Gastroesophageal sphincter (tissue), 4 donors: Measurements from ENCODE around the gene TARP.

Experiments used
- ATAC-seq: fragments of 150-250 bp; one replicate; pipeline ENCODE4 v1.9.1; 2016; ENCODE audit warnings: mild to moderate bottlenecking, moderate library complexity
- H3K27ac ChIP-seq, 4 donors: fragments of 200-600 bp; sonication (generic) in 3 of 4; 1 replicate in 3 of 4; 2 replicates in 1 of 4; pipeline ENCODE4 v1.5.1; 2016 to 2019
- H3K27me3 ChIP-seq: fragments of 200-600 bp; sonication (generic); one replicate; pipeline ENCODE4 v1.5.1; 2019
- H3K36me3 ChIP-seq, 2 donors: fragments of 200-600 bp; sonication (generic); one replicate each; pipeline ENCODE4 v1.5.1; 2019; ENCODE audit warnings: control low read depth in 1 of 2
- H3K4me1 ChIP-seq, 3 donors: fragments of 200-600 bp; sonication (generic); 1 replicate in 2 of 3; 2 replicates in 1 of 3; pipeline ENCODE4 v1.5.1; 2016 to 2019; ENCODE audit warnings: control low read depth in 2 of 3
- H3K4me3 ChIP-seq, 2 donors: fragments of 200-600 bp; sonication (generic); one replicate each; pipeline ENCODE4 v1.5.1; 2019; ENCODE audit warnings: mild to moderate bottlenecking in 1 of 2, moderate library complexity in 1 of 2
- H3K9me3 ChIP-seq, 3 donors: fragments of 200-600 bp; sonication (generic); one replicate each; pipeline ENCODE4 v1.5.1; 2017 to 2019; ENCODE audit warnings: control low read depth in 2 of 3
- EP300 ChIP-seq: sonication (generic); formaldehyde crosslinking; IDR thresholded peaks from one replicate; pipeline ENCODE4 v1.6.1; 2017; ENCODE audit warnings: antibody characterized with exemption, mild to moderate bottlenecking
- POLR2A ChIP-seq, 2 donors: fragments of 450-650 bp; IDR thresholded peaks; one replicate each; pipeline ENCODE4 v1.6.1; 2017; ENCODE audit warnings: antibody characterized with exemption in 2 of 2, mild to moderate bottlenecking in 2 of 2, moderate library complexity in 1 of 2
- POLR2AphosphoS5 ChIP-seq: sonication (generic); formaldehyde crosslinking; IDR thresholded peaks from one replicate; pipeline ENCODE4 v1.6.1; 2017; ENCODE audit warnings: antibody characterized with exemption
- WGBS, 2 donors: methylation state at CpG; one replicate each; pipeline ENCODE4 v1.1.5; 2018; ENCODE audit warnings: low coverage in 1 of 2; 5-methylcytosine and 5-hydroxymethylcytosine counted together
- TF ChIP-seq, protein P1 (sequence below), 4 experiments: fragments of 200-600 bp in 2 of 4; fragments of 450-650 bp in 2 of 4; sonication (generic) in 1 of 4; IDR thresholded peaks; one replicate each; pipeline ENCODE4 v1.5.1; 2017 to 2019; ENCODE audit warnings: antibody characterized with exemption in 4 of 4, mild to moderate bottlenecking in 2 of 4, moderate library complexity in 2 of 4

Gene TARP

DNA sequence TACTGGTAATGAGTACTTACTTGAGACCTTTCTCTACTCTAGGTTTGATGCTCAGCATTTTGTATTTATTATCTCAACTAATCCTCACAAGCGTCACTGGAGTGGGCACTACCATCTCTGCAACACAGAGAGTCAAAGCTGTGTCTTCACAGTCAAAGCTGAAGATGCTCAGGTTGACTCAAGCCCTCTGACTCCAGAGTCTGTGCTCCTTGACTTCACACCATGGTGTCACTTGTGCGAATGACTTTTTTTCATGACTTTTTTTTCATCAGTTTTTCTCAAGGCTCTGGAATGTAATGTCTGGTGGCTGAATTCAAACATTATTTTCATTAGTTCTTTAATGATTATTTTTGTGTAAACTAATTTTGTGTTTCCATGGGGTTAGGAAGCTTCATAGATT is 30.4 kb upstream of the TARP start:
- no peaks in the 10 kb centered on the region for H3K27me3 ChIP-seq
- no peak overlapping the region for H3K4me3 ChIP-seq
- H3K9me3 ChIP-seq, result no peaks in the 10 kb centered on the region
- H3K4me1 ChIP-seq, result no peaks in the 10 kb centered on the region
- no peak for ATAC-seq
- no peaks in the 10 kb centered on the region for H3K36me3 ChIP-seq
- 75 to 87% methylated on average over 2 of the region's 2 CpGs for WGBS, 2 donors
- no peak for TF ChIP-seq POLR2AphosphoS5
- TF ChIP-seq, protein P1, sequence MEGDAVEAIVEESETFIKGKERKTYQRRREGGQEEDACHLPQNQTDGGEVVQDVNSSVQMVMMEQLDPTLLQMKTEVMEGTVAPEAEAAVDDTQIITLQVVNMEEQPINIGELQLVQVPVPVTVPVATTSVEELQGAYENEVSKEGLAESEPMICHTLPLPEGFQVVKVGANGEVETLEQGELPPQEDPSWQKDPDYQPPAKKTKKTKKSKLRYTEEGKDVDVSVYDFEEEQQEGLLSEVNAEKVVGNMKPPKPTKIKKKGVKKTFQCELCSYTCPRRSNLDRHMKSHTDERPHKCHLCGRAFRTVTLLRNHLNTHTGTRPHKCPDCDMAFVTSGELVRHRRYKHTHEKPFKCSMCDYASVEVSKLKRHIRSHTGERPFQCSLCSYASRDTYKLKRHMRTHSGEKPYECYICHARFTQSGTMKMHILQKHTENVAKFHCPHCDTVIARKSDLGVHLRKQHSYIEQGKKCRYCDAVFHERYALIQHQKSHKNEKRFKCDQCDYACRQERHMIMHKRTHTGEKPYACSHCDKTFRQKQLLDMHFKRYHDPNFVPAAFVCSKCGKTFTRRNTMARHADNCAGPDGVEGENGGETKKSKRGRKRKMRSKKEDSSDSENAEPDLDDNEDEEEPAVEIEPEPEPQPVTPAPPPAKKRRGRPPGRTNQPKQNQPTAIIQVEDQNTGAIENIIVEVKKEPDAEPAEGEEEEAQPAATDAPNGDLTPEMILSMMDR (IDR thresholded peaks at IDR 0.05), result no peak
- TF ChIP-seq POLR2A (IDR thresholded peaks at IDR 0.05), result no peak
- TF ChIP-seq EP300, result no peak
- no peak overlapping the region for H3K27ac ChIP-seq

DNA sequence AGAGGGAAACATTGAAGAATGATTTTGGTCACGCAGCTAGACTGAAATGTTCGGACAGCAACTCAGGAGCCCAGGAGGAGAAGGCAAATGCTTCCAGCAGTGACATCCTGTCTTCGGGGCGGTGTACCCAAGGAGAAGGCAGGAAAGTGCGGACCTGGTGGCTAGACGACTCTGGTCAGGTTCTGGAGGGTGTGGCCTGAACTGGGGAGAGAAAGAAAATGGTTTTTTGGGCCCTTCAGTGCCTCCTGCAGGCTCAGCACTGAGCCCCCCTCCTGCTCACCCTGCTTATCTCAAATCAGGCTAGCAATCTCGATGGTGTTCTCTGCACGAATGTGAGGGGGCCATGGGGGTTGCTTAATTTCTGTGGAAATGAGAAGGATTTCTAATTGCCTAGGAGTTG is 26.7 kb upstream of the TARP start:
- Histone ChIP-seq H3K36me3 (no peaks in the 10 kb centered on the region), H3K4me3 (no peak overlapping the region), H3K27me3 (no peaks in the 10 kb centered on the region), H3K4me1 (no peaks in the 10 kb centered on the region), H3K9me3 (no peaks in the 10 kb centered on the region), H3K27ac (no peak overlapping the region)
- TF ChIP-seq POLR2A (IDR thresholded peaks at IDR 0.05) (no peak), POLR2AphosphoS5 (no peak), EP300 (no peak)
- TF ChIP-seq, protein P1 (IDR thresholded peaks at IDR 0.05), result no peak
- 54 to 74% methylated on average over 3 to 7 of the region's 8 CpGs for WGBS, 2 donors
- no peak for ATAC-seq

DNA sequence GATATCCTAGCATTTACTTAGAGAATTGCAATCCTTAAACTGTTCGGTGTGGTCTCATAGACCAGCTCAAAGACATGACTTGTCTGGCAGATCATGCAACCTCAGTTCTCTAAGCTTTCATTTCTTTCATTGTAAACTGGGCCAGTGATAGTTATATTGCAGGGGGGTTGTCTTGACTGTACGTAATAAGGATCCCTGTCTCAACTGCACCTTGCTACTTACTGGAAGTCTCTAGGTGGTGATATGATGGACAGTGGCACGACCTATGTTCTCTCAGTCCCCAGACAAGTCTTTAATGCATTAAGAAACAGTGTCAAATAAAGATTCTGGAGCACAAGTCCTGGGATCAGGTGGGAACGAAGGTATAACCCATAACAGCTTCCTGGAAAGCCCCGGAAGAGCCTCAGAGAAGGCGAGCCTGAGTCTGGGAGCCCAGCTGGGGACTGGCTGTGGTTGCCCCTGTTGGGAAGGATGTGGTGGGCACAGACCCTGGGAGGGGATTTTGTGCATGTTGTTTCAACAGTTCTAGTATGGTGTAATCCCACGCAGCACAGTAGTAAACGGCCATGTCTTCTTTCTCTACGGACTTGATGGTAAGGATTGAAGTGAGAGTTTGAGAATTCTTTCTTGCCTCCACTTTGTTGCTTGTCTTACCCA is 26.0 kb upstream of the TARP start:
- H3K27me3 ChIP-seq, result no peaks in the 10 kb centered on the region
- no peak overlapping the region for H3K27ac ChIP-seq
- H3K4me1 ChIP-seq, result no peaks in the 10 kb centered on the region
- no peaks in the 10 kb centered on the region for H3K9me3 ChIP-seq
- no peak overlapping the region for H3K4me3 ChIP-seq
- 78 to 91% methylated on average over 7 to 9 of the region's 9 CpGs for WGBS, 2 donors
- TF ChIP-seq POLR2AphosphoS5 (no peak), EP300 (no peak)
- TF ChIP-seq, protein P1 (IDR thresholded peaks at IDR 0.05), result no peak
- ATAC-seq, result no peak
- H3K36me3 ChIP-seq, result no peaks in the 10 kb centered on the region

DNA sequence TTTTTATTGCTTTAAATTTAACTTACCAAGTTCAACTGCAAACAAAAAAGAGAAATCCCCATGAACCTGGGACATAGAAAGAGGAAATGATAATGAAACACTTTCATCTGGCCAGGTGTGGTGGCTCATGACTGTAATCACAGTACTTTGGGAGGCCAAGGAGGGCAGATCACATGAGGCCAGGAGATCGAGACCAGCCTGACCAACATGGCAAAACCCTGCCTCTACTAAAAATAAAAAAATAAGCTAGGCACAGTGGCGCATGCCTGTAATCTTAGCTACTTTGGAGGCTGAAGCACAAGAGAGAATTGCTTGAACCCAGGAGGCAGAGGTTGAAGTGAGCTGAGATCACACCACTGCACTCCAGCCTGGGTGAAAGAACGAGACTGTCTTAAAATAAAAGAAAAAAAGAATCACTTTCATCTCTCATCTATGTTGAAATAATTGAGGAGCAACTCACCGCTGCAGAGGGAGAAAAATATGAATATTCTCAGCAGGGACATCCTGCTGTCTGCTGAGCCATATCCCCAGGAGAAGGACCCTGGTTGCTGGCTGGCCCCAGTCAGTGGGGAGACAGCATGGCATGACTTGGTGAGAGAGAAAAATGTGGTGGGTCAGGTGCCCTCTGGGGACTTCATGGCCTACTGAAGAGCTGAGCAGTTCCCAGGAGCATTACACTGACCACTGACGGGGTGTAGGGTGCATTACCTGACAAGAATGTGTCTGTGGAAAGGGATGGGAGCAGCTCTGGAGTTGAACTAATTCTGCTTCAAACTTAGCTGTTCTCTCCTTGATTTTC is 22.8 kb upstream of the TARP start:
- H3K9me3 ChIP-seq, result no peaks in the 10 kb centered on the region
- TF ChIP-seq EP300 (no peak), POLR2A (IDR thresholded peaks at IDR 0.05) (no peak), POLR2AphosphoS5 (no peak)
- TF ChIP-seq, protein P1 (IDR thresholded peaks at IDR 0.05), result no peak
- ATAC-seq, result no peak
- no peak overlapping the region for H3K27ac ChIP-seq
- H3K4me1 ChIP-seq, result no peaks in the 10 kb centered on the region
- no peak overlapping the region for H3K4me3 ChIP-seq
- H3K27me3 ChIP-seq, result no peaks in the 10 kb centered on the region
- H3K36me3 ChIP-seq, result no peaks in the 10 kb centered on the region
- WGBS, 2 donors, result 78 to 89% methylated on average over 3 to 5 of the region's 5 CpGs

DNA sequence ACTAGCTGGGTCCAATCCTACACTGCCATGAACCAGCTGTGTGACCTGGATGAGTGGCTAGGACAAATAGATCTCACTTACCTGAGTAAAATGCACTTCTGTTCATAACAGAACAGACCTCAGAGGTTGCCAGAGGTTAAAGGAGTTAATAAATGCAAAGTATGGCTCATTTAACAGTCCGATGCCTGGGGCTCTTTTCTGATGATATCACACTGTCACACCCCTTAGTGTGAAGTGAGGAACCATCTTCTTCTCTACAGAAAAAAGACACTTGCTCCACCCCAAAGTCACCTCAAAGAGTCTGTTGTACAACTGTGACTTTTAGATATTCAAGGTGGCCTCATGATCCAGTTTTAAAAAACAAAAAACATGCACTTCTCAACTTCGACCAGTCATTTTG is 21.5 kb upstream of the TARP start:
- H3K4me3 ChIP-seq, result no peak overlapping the region
- H3K36me3 ChIP-seq, result no peaks in the 10 kb centered on the region
- 58 to 88% methylated on average over 2 of the region's 2 CpGs for WGBS, 2 donors
- no peaks in the 10 kb centered on the region for H3K27me3 ChIP-seq
- H3K27ac ChIP-seq, result no peak overlapping the region
- TF ChIP-seq POLR2AphosphoS5 (no peak), EP300 (no peak), POLR2A (IDR thresholded peaks at IDR 0.05) (no peak)
- TF ChIP-seq, protein P1 (IDR thresholded peaks at IDR 0.05), result no peak
- no peak for ATAC-seq
- H3K4me1 ChIP-seq, result no peaks in the 10 kb centered on the region
- no peaks in the 10 kb centered on the region for H3K9me3 ChIP-seq
